22Rv1 (cell line): ENCODE measurements around the gene TIE1.

Experiments
- H3K27ac ChIP-seq: fragments of 450-650 bp; 2 replicates; pipeline ENCODE4 v1.5.1; 2017
- ZFX ChIP-seq: fragments of 450-650 bp; IDR thresholded peaks from 2 replicates; pipeline ENCODE4 v1.6.1; 2017; ENCODE audit warnings: antibody characterized with exemption, borderline replicate concordance
- TF ChIP-seq, protein P1 (sequence below): fragments of 450-650 bp; IDR thresholded peaks from 2 replicates; pipeline ENCODE4 v1.5.1; 2017; ENCODE audit warnings: mild to moderate bottlenecking

Gene TIE1

DNA sequence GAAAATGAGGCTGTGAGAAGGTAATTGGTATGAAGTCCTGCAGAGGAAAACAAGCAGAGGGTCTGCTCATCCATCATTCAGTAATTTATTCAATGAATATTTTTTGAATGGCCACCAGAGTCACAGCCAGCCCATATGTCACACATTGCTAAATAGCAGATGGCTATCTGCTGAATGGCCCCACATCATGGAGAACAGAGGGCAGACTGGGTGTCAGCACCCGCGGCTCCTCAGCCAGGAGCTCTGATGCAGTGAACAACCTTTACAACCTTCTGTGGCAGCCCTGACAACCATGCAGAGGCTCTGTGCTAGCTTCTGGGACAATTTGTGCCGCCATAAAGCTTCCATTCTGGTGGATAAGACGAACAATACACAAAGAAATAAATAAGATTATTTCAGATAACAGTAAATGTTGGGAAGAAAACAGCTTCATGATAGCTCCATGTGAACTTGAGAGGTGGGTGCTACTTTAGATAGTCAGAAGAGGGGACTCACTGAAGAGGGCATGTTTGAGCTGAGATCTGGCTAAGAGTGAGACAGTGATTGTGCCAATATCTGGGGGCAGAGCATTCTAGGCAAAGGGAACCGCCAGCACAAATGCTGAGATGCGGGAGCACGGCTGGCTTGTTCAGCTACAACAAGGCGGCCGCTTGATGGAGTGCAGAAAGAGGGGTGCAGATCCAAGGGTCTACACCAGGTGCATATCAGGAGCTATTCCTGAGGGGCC is 12.6 kb upstream of the TIE1 start:
- TF ChIP-seq ZFX: no peak
- TF ChIP-seq, protein P1, sequence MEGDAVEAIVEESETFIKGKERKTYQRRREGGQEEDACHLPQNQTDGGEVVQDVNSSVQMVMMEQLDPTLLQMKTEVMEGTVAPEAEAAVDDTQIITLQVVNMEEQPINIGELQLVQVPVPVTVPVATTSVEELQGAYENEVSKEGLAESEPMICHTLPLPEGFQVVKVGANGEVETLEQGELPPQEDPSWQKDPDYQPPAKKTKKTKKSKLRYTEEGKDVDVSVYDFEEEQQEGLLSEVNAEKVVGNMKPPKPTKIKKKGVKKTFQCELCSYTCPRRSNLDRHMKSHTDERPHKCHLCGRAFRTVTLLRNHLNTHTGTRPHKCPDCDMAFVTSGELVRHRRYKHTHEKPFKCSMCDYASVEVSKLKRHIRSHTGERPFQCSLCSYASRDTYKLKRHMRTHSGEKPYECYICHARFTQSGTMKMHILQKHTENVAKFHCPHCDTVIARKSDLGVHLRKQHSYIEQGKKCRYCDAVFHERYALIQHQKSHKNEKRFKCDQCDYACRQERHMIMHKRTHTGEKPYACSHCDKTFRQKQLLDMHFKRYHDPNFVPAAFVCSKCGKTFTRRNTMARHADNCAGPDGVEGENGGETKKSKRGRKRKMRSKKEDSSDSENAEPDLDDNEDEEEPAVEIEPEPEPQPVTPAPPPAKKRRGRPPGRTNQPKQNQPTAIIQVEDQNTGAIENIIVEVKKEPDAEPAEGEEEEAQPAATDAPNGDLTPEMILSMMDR: no peak
- H3K27ac ChIP-seq: no peak overlapping the region

DNA sequence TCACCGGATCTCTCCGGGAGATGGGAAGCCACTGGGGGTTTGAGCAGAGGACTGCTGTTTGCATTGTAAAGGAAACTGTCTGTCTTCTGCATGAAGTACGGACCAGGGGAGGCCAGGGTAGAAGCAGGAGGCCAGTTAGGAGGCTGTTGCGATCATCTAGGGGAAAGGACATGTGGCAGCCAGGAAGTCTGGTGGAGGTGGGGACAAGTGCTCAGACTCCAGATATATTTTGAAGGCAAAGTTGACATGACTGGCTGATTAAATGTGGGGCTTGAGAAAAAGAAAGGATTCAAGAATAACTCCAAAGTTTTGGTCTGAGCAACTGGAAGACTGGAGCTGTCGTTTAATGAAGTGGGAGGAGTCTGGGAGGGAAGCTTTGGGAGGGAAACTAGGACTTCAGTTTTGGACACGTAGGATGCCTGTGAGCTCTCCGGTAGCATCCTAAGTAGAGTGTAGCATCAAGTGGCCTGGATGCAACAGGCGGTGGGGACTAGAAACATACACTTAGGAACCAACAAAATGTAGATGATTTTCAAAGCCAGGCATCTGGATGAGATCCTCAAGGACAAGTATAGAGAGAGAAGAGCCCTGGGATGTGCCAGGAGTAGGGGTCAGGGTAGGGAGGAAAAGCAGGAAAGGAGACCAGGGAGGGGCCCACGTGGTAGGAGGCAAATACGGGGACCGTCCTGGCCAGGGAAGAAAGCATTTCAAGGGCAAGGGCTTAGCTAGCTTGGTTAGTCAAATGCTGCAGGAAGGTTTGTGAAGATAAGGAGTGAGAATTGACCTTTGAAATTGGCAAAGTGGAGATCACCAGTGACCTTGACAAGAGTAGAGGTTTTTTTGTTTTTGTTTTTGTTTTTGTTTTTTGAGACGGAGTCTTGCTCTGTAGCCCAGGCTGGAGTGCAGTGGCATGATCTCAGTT is 11.7 kb upstream of the TIE1 start:
- H3K27ac ChIP-seq: no peak overlapping the region
- TF ChIP-seq ZFX: no peak
- TF ChIP-seq, protein P1: no peak

DNA sequence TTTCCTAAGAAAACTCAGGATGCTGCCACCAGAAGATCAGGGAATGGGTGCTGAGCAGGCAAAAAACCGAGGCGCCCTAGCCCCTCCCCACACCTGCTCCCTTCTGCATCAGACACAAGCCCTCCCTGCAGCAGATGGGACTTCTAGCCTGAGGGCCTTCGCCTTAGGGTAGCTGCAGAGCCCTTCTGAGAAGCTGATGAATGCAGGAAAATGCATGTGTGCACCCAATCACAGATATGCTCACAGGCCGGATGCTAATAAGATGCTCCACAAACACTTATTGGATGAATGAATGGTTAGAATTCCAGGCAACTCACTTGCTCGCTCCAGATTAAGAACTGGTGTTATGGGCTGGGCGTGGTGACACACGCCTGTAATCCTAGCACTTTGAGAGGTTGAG is 8.6 kb upstream of the TIE1 start:
- TF ChIP-seq, protein P1: no peak
- no peak for TF ChIP-seq ZFX
- H3K27ac ChIP-seq: no peak overlapping the region

DNA sequence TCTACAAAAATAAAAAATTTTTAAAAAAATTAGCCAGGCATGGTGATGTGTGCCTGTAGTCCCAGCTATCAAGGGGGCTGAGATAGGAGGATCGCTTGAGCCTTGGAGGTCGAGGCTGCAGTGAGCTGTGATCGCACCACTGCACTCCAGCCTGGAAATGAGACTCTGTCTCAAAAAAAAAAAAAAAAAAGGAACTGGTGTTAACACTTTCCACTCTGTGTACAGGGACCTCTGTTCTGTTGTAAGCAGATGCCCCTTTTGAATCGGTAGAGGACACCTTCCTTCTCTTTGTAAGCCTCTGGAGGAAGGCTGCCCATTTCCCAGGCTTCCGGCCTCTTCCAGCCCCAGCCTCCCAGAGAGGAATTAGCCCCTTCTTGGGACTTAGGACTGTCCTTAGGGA is 8.1 kb upstream of the TIE1 start:
- H3K27ac ChIP-seq: no peak overlapping the region
- TF ChIP-seq, protein P1: no peak
- no peak for TF ChIP-seq ZFX

DNA sequence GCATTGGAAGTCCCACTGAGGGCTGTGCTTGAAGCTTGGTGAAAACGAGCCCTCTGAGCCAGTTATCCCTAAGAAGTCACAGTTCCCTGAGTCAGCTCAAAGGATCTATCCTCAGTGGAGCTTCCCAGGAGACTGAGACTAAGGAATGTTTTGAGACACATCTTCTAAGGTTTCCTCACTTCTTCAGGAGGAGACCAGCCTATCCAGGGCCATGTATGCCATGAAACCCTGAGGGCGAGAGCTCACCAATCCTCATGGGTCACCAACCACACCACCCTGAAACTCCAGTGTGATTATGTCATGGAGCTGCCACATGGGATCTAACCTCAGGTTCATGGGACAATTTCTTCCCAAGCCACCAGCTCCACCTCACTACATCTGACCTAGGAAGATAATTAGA is 7.6 kb upstream of the TIE1 start:
- no peak for TF ChIP-seq ZFX
- TF ChIP-seq, protein P1: no peak
- H3K27ac ChIP-seq: no peak overlapping the region

DNA sequence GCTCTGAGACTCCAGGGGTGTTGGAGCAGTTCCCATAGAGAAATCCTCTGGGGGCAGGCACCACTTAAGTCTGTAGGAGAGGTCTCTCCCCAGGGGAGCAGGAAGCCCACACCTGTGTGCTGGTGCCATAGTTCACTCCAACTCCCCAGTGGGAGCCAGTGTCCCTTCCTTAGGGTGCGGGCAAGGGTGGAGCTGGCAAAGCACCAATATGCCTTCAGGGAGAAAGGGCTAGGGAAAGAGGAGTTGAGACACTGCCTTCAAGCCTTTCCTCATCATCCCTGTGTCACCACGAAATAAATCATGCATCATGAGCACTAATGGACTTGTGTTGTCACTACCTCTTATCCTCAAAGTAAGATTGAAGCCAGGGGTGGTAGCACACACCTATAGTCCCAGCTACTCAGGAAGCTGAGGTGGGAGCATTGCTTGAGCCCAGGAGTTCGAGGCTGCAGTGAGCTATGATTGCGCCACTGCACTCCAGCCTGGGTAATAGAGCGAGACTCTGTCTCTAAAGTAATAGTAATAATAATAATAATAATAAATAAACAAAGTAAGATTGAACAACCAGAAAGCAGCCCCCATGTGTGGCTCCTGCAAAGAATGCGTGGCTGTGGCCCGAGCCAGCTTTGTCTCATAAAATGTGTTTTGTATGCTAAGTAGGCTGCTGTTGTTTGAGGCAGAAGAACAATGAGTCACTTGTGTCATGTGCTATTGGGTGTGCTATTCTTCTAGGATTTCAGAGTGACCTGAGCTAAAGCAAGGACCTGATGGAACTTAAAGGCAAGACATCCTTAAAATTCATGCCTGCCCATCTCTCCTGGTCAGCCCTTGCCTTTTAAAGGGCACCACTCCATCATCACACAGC is 6.7 kb upstream of the TIE1 start:
- H3K27ac ChIP-seq: no peak overlapping the region
- no peak for TF ChIP-seq ZFX
- TF ChIP-seq, protein P1: no peak
